Fibroblast of lung (primary cell): ENCODE measurements around the gene GRM8.

Source experiments
- EZH2 ChIP-seq: IDR thresholded peaks from 2 replicates; pipeline ENCODE4 v1.5.1; 2012; ENCODE audit warnings: low read length, control low read depth, mild to moderate bottlenecking; ENCODE audit errors: missing control alignments
- TF ChIP-seq, protein P1 (sequence below), 2 donors: IDR thresholded peaks in 1 of 2; conservative IDR thresholded peaks in 1 of 2; 1 replicate in 1 of 2; 2 replicates in 1 of 2; pipeline ENCODE4 v1.5.1; 2011 to 2012; ENCODE audit warnings: low read length in 2 of 2, control low read depth in 1 of 2, inconsistent platforms in 1 of 2, low read depth in 1 of 2, mild to moderate bottlenecking in 1 of 2

DNA sequence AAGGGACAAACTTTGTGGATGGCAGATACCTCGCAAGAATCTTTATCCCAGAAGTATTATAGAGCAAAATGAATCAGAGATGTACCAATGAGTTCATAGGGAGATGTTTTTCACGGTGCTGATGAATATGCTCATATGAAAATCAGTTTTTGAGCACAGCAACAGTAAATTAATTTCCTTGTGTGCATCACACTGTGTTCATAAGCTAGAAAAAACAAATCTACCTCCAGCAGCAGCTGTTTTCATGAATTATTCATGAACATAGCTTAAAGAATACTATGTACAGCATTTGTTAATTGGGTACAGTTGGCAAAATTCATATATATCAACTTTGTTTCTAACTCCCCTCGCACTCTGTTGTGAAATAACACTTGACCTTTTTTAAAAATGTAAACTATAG is 809.8 kb downstream of the GRM8 start:
- TF ChIP-seq, protein P1, sequence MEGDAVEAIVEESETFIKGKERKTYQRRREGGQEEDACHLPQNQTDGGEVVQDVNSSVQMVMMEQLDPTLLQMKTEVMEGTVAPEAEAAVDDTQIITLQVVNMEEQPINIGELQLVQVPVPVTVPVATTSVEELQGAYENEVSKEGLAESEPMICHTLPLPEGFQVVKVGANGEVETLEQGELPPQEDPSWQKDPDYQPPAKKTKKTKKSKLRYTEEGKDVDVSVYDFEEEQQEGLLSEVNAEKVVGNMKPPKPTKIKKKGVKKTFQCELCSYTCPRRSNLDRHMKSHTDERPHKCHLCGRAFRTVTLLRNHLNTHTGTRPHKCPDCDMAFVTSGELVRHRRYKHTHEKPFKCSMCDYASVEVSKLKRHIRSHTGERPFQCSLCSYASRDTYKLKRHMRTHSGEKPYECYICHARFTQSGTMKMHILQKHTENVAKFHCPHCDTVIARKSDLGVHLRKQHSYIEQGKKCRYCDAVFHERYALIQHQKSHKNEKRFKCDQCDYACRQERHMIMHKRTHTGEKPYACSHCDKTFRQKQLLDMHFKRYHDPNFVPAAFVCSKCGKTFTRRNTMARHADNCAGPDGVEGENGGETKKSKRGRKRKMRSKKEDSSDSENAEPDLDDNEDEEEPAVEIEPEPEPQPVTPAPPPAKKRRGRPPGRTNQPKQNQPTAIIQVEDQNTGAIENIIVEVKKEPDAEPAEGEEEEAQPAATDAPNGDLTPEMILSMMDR (conservative IDR thresholded peaks at IDR 0.05 in 1 of 2, IDR thresholded peaks at IDR 0.05 in 1 of 2; ENCODE audit: low read depth in 1 of 2, low read length in 2 of 2), result no peak
- no peak for TF ChIP-seq EZH2
